Activated T-cell treated with anti-CD3 and anti-CD28 coated beads for 1 hour (primary cell): Measurements from ENCODE around the gene ZNF280B.
"Not testable (repeated sequence)": the region's sequence is repeated elsewhere in the genome, so short reads cannot be mapped to it uniquely, and the experiment has no call there.

Experiments used
- DNase-seq: peaks from one replicate; pipeline ENCODE4 v3.0.0-alpha.2; 2020; ENCODE audit warnings: low read depth

ZNF280B gene

DNA sequence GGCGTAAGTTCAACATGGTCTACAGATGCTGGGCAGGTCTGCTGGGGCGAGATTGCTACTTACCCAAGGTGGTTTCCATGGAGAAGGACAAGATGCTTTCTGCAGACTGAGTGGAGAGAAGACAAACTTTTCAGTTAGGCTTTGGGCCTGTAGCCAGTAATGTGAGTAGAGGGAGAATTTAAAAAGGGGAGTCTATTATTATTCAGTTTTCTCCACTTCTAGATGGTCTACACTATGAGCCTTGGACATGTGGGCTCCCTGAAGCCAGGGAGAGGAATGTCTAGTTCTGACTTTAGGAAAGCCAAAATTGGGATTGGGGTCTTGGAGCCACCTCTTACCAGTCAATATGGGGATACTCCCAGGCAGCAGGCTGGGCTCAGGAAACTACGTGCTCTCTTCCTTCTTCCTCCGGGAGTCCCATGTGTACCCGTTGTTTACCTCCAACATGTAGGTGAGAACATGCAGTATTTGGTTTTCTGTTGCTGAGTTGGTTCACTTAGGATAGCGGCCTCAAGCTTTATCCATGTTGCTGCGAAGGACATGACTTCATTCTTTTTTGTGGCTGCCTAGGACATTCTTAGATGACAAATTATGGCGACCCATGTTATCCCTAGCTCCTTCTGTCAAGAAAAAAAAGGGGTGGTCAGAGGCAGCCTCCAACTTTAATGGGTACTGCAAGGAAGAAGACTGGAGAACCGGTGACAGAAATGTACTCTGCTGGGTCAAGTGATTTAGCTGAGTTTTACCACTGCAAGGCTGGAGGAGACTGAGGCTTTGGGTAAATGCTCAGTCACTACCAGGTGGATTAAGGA is 26.3 kb upstream of the ZNF280B start:
- DNase-seq: no peak

DNA sequence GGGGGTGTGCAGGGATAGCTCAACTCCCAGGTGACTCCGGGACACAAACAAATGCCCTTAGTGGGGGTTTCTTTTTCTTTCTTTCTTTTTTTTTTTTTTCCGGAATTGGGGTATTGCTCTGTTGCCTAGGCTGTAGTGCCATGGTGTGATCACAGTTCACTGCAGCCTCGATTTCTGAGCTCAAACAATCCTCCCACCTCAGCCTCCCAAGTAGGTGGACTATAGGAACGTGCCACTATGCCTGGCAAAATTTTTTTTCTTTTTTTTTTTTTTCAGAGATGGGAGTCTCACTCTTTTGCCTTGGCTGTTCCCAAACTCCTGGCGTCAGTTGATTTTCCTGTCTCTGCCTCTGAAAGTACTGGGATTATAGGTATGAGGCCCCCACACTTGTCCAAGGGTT is 25.3 kb upstream of the ZNF280B start:
- no peak for DNase-seq

DNA sequence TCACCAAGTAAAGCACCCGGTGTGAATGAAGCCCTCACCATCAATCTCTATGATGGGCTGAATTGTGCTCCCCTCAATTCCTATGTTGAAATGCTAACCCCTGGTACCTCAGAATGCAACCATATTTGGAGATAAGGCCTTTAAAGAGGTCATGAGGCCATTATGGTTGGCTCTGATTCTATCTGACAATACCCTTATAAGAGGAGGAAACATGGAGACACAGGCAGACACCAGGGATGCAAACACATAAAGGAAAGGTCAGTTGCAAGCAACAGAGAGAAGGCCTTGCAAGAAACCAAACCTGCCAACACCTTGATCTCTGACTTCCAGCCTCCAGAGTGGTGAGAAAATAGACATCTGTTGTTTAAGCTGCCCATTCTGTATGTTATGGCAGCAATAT is 24.9 kb upstream of the ZNF280B start:
- DNase-seq: no peak

DNA sequence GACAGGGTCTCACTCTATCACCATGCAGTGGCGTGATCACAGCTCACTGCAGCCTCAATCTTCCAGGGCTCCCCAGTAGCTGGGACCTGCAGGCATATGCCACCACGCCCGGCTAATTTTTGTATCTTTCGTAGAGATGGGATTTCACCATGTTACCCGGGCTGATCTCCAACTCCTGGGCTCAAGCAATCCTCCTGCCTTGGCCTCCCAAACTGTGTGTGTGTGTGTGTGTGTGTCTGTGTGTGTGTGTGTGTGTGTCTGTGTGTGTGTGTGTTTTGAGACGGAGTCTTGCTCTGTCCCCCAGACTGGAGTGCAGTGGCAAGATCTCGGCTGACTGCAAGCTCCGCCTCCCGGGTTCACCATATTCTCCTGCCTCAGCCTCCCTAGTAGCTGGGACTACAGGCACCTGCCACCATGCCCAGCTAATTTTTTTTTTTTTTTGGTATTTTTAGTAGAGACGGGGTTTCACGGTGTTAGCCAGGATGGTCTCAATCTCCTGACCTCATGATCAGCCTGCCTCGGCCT is 24.1 kb upstream of the ZNF280B start:
- not testable (repeated sequence) for DNase-seq

DNA sequence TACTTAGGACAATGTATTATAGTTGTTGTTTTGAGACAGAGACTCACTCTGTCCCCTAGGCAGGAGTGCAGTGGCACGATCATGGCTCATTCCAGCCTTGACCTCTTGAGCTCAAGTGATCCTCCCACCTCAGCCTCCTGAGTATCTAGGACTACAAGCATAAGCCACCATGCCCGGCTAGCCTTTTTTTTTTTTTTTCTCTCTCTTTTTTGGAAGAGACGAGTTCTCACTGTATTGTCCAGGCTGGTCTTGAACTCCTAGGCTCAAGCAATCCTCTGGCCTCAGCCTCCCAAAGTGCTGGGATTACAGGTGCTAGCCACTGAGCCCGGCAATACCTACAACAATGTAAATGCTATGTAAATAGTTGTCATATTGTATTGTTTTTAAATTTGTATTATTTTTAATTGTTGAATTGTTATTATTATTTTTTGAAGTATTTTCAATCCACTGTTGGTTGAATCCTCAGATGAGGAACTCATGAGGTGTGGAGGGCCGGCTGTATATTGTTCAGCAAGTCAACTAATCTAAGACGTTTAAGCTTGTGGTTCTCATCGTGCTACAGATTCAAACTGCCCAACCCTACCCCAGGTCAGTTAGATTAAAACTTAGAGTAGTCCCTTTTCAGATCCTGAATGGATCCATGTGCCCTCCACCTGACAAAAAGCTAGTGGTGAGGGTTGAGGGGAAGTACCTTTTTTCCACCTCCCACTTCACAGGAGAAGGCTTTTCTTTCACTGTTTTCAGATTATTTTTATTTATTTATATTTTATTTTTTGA is 23.4 kb upstream of the ZNF280B start:
- DNase-seq: no peak

DNA sequence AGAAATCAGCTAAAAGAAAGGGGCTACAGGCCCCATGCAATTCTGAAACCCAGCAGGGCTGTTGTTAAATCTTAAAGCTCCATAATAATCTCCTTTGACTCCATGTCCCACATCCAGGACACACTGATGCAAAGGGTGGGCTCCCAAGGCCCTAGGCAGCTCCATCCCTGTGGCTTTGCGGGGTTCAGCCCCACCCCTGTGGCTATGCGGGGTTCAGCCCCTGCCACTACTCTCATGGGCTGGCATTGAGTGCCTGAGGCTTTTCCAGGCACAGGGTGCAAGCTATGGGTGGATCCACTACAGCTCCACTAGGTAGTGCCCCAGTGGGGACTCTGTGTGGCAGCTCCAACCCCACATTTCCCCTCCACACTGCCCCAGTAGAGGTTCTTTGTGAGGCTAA is 20.2 kb upstream of the ZNF280B start:
- DNase-seq: no peak

DNA sequence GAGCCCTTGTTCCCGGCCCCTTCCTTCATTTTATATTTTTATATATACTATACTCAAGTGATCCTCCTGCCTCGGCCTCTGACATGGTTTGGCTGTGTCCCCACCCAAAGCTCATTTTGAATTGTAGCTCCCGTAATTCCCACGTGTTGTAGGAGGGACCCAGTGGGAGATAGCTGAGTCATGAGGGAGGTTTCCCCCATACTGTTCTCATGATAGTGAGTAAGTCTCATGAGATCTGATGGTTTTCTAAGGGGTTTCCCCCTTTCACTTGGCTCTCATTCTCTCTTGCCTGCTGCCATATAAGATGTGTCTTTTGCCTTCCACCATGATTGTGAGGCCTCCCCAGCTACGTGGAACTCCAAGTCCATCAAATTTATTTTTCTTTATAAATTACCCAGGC is 18.8 kb upstream of the ZNF280B start:
- DNase-seq: no peak

DNA sequence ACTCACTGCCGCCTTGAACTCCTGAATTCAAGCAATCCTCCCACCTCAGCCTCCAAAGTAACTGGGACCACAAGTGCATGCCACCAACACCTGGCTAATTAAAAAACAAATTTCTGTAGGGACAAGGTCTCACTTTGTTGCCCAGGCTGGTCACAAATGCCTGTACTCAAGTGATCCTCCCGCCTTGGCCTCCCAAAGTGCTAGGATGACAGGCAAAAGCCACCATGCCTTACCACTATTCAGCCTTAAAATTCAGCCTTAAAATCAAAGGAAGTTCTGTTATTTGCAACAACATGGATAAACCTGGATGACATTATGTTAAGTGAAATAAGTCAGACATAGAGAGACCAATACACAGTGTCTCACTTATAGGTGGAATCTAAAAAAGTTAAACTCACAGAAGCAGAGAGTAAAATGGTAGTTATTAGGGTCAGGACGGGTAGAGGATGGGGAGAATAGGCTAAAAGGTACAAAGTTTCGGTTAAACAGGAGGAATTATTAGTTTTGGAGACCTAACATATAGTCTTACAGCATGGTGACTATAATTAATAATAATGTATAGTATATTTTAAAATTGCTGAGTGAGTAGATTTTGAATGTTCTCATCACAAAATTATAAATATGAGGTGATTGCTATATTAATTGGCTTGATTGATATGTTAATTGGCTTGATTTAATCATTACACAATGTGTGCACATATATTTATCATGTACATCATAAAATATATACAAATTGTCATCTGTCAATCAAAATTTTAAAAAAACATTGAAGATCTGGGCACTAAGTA is 17.8 kb upstream of the ZNF280B start:
- DNase-seq: no peak

DNA sequence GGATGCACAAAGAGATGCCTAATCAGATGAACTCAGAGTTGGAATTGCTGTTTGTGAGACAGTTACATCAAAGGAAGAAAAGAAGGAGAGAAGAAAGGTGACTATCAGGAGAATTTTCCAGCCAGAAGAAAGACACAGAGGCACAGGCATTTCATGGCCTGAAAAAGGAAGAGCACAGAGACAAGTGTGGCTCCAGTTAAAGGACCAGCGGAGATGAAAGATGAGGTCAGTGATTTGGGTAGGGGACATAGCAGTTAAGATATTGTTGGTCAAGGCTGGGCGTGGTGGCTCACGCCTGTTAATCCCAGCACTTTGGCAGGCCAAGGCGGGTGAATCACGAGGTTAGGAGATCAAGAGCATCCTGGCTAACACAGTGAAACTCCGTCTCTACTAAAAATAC is 15.0 kb upstream of the ZNF280B start:
- DNase-seq: no peak

DNA sequence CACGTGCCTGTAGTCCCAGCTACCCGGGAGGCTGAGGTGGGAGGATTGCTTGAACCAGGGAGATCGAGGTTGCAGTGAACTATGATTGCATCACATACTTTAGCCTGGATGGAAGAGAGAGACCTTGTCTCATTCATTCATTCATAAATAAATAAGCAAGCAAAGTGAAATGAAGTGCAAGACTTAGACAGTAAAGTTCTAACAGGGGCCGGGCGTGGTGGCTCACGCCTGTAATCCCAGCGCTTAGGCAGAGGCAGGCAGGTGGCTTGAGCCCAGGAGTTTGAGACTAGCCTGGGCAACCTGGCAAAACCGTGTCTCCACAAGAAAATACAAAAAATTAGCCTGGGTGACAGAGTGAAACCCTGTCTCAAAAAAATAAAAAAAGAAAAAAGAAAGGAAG is 13.1 kb upstream of the ZNF280B start:
- DNase-seq: no peak

DNA sequence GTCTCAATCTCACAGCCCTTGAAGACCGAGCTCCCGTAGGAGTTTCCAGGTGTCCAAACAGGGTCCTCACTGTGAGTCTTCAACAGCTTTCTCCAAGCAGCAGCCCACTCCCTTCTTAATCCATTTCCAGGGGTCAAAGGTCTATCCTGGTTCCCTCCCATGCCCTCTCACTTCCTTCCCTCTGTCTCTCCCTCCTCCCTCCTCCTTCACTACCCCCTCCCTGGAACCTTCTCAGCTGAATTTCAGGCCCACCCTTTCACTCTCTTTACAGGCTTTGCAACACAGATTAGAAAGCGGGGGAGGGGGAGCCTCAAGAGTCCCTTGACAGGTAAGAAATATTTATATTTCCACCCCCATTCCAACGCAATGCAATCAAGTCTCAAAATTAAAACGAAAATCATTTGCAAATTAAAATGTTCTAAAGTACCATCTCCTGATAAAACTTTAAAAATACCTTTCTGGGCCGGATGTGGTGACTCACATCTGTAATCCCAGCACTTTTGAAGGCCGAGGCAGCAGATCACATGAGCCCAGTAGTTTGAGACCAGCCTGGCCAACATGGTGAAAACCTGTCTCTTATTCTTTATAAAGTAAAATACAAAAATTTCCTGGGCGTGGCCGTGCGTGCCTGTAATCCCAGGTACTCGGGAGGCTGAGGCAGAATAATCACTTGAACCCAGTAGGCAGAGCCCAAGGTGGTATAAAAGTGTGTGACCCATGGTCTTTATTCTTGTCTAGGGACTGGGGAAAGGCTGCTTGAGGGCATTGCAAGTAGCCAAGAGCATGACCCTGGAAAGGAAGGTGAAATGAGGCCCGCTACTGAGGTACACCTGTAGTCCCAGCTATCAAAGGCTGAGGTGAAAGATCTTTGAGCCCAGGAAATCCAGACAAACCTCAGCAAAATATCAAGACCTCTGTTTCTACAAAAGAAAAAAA is 12.4 kb upstream of the ZNF280B start:
- no peak for DNase-seq

DNA sequence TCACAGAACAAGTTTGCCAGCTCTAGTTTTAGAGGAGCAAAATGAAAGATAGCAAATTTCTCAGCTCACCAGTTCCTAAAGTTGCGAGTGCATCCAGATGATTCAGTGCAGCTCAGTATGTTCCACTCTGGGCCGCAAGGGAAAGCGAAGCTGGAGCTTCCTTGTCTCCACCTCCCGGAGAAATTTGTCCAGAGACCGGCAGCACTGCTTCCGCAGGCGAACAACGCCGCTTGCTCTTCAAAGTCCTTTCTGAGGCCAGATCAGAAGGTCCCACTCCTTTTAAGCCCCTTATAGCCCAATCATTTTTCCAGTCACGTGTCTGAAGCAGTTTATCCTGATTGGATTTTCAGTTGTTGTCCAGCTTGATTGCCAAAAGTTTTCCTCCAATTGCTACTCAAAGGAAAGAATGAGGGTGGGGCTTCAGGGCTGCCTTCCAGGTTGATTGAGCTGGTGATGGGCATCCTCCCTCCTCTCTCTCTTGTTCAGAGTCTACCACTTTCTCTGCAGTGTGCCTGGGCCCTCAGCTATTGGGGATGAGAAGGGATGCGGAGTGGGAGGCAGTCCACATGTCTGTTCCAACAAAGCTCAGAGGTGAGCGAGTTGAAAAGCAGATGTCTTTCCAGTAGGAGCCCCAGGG is 11.6 kb upstream of the ZNF280B start, which contains the start of gene ZNF280A:
Gene ZNF280A, minus strand, starts transcription at position 251 of the 637 bp plus-strand sequence. CDS start 4,640 bp downstream, outside the sequence.
- DNase-seq: no peak

DNA sequence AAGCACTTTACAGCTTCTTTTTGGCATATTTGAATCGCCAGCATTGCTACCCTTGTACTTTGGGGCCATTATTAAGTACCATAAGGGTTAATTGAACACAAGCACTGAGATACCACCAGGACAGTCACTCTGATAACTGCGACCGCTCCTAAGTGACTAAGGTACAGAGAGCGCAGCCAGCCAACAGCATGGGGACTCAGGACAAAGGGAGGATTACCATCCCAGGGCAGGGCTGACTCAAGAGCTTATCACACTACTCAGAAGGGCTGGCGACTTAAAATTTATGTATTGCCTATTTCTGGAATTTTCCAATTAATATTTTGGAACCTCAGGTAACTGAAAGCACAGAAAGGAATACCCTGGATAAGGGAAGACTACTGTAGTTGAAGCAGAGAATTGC is 11.0 kb upstream of the ZNF280B start:
- DNase-seq: no peak

DNA sequence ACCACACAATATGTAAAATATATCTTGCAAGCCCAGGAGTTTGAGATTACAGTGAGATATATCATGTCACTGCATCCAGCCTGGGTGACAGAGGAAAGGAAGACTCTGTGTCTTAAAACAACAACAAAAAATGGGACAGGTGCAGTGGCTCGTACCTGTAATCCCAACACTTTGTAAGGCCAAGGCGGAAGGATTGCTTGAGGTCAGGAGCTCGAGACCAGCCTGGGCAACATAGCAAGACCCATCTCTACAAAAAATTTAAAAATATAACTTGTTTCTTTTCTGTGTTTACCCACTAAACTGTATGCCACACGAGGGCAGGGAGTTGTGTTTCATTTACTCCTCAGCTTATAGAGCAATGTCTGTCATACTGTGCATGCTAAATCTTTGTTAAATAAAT is 8.4 kb upstream of the ZNF280B start:
- no peak for DNase-seq

DNA sequence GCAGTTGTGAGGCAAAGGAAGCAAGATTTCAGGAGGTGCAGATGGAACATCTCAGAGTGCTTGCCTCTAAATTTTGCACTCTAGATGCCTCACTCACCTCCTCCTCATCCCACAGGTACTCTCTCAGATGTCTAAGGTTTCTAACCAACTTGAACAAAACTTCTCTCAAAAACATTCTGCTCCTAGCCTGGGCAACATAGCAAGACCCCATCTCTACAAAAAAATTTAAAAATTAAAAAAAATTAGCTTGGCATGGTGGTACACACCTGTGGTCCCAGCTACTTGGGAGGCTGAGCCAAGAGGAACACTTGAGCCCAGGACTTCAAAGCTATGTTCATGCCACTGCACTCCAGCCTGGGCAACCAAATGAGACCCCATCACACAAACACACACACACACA is 7.3 kb upstream of the ZNF280B start:
- no peak for DNase-seq

DNA sequence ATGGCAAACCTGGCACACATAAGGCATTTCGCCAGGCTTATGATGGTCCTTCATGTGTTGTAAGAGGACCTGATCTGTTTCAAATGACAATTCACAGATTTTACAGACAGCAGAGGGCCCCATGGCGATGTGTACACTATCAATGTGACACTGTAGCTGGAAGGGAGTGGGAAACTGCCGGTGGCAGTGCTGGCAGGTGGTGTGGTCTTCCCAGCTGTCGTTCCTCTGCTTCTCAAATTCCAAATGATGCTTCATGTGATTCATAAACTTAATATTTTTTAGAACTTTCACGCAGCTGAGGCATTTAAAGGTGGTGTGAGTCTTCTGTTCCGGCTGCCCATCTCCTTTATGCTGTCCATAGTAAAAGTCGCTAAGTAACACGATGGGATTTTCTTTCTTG is 5.9 kb upstream of the ZNF280B start:
- DNase-seq: not testable (repeated sequence)

DNA sequence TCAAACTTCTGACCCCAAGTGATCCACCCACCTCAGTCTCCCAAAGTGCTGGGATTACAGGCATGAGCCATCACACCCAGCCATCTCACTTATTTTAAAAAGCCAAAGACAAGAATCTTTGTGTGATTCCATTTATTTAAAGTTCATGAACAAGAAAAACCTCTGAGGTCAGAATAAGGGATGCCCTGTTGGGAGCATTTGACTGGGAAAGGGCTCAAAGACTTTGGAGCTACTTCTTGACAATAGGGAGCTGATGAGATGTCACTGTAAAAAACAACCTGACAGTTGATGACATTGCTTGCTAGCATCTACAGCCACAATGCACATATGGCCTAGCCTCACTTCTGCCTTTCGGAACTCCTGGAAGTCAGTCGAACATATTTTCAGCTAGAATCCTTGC is 5.1 kb upstream of the ZNF280B start:
- DNase-seq: no peak

DNA sequence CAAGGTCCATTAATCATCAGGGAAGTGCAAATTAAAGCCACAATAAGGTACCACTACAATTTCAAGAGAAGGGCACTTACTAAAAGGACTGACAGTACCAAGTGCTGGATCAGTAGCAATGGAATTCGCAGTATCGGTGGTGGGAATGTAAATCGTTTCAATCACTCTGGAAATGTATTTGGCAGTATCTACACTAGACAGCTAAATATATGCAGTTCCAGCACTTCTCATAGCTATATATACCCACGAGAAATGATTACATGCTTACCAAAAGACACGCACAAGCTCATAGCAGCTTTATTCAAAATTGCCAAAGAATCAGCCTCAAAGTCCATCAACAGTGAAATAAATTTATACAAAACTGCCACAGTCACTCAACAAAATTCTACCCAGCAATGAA is 4.4 kb upstream of the ZNF280B start:
- no peak for DNase-seq

DNA sequence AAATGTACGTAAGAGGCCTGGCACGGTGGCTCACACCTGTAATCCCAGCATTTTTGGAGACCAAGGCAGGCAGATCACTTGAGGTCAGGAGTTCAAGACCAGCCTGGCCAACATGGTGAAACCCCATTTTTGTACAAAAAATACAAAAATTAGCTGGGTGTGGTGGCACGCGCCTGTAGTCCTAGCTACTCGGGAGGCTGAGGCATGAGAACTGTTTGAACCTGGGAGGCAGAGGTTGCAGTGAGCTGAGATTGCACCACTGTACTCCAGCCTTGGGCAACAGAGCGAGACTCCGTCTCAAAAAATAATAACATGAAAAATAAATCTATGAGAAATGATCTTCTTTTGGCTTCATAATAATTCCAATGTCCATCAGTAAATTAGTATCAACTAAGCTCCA is 2.3 kb upstream of the ZNF280B start:
- DNase-seq: not testable (repeated sequence)

DNA sequence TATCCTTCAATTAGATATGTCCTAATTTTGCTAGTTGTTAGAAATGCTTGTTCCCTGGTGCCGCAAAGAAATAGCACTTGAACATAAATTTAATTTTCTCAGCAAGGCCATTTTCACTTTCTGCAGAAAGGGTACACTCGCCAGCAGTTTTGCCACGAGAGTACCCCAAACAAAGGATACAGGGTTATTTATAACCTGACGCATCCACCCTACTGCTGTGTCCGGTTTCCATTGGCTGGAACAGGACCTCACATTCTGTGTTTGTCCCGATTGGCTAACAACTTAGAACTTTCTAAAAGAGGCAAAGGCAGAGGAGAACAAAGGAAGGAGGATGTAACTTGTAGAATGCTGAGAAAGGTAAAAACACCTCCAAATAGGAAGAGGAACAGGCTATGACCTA is 1.4 kb upstream of the ZNF280B start:
- DNase-seq: not testable (repeated sequence)
